ENCODE results near the gene C7.

- TF ChIP-seq CTCF (IDR thresholded peaks at IDR 0.05) (no peak), POLR2A (IDR thresholded peaks at IDR 0.05) (no peak)
Measured at GRCh38 chr5:40904994-40905306, 4.3 kb upstream of the C7 start.

All from tibial nerve (tissue), 3 donors.